ENCODE measurements around the gene OBSCN.

- TF ChIP-seq EZH2 (IDR thresholded peaks at IDR 0.05; ENCODE audit: borderline replicate concordance, low read depth, low read length, severe bottlenecking) (no peak), CTCF (IDR thresholded peaks at IDR 0.05; ENCODE audit: extremely low read depth in 1 of 2, insufficient read depth in 1 of 2, low read depth in 1 of 2, low read length in 2 of 2) (no peak), MAX (IDR thresholded peaks at IDR 0.05; ENCODE audit: insufficient read depth, insufficient read length) (no peak), POLR2A (IDR thresholded peaks at IDR 0.05; ENCODE audit: low read depth, low read length) (no peak), POLR2AphosphoS5 (IDR thresholded peaks at IDR 0.05; ENCODE audit: insufficient read depth, low read depth, low read length) (no peak), FOS (IDR thresholded peaks at IDR 0.05; ENCODE audit: borderline replicate concordance, insufficient read depth, low read length) (no peak), MYC (IDR thresholded peaks at IDR 0.05; ENCODE audit: low read depth, low read length) (no peak), GATA2 (IDR thresholded peaks at IDR 0.05; ENCODE audit: insufficient read depth, insufficient read length, low read depth, low read length) (no peak)
These were observed 89.4 kb downstream of the OBSCN start for GRCh38 chr1:228297242-228297641.
